ENCODE measurements around the gene DISC1.

The DISC1 gene

GRCh38 chr1:231694465-231695077 is 68.0 kb downstream of the DISC1 start:
- DNase-seq (ENCODE audit: low read depth in 1 of 2, low spot score in 1 of 2) = no peak

DNA sequence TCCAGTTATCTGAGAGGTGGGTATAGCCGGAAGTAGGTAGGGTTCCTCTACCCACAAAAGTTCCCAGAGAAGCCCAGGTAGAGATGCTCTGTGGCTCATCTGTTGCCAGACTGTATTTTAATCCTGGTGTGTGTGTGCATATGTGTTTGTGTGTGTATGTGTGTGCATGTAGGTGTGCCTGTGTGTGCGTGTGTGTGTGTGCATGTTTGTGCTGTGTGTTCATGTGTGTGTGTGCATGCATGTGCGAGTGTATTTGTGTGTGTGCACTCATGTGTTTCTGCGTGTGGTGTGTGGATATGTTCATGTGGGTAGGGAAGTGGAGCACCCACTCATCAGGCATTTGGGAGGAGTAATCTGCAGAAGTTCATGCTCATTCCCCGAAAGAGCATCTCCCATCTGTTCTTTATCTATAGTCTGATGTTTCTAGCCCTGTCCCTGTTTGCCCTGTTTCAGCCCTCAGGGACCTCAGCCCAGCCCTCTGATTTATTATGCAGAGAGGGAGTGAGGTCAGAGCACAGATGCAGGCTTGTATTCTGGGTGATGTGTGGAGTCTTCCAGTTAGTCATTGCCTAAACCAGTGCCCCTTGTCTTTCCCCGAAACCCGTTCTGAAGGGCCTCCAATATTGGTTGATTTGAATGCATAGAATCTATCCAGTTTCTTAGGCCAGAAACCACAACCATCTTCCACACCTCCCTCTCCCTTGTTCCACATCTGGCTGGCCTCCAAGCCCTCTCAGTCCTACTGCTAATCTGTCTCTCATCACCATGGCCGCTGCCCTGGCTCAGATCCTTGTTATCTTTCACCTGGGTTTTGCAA is 69.1 kb downstream of the DISC1 start:
- DNase-seq (ENCODE audit: low read depth in 1 of 2, low spot score in 1 of 2) = no peak

DNA sequence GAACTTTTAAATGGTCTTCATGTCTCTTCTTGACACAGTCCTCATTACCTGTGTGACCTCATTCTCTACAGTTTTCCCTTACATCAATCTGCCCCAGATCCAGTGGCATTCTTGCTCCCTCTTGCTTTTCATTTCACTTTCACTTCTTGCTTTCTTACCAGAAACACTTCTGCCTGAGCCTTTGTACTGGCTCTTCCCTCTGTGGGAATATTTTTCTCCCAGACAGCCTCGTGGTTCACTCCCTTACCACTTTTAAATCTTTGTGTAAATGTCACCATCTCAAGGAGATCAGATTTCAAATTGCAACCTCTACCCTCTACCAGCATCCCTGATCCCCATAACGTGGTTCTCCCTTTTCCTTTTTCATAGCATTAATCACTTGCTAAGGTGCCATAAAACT is 73.2 kb downstream of the DISC1 start:
- DNase-seq (ENCODE audit: low read depth in 1 of 2, low spot score in 1 of 2) = no peak

DNA sequence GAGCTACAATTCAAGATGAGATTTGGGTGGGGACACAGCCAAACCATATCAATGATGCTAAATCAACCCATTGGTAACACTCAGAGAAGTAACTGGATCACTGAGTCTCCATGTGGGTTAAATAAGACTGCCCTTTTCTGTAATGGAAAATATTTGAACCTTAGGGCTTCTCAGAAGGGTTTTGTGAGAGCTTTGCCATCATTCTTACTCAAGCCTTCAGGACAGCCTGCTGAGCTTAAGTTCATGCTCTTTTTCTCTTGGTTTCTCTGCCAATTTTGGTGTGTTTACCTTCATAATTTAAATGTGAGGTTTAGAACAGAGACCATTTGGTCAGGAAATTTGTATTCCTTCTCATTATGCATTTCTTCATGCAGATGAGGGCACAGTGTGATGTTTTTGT is 74.7 kb downstream of the DISC1 start:
- no peak for DNase-seq (ENCODE audit: low read depth in 1 of 2, low spot score in 1 of 2)

DNA sequence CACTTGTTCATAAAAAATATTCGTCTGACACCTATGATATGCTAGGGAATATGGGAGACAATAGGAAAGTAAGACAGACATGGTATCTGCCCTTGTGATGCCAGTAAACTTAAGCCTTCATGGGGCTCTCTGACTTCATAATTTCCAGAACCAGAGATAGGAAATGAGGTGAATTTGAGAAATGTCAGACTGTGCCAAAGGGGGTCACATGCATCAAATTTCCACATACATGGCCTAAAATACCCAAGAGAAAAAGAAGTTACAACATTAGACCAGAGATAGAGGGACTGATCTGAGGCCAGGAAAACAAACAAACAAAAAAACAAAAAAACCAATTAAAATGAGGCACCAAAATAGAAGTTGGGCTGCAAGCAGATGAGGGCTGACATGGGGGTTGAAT is 75.7 kb downstream of the DISC1 start:
- DNase-seq (ENCODE audit: low read depth in 1 of 2, low spot score in 1 of 2) = no peak

GRCh38 chr1:231702804-231703203 is 76.2 kb downstream of the DISC1 start:
- DNase-seq (ENCODE audit: low read depth in 1 of 2, low spot score in 1 of 2) = no peak

GRCh38 chr1:231705806-231706760 is 79.5 kb downstream of the DISC1 start:
- DNase-seq (ENCODE audit: low read depth in 1 of 2, low spot score in 1 of 2) = no peak

DNA sequence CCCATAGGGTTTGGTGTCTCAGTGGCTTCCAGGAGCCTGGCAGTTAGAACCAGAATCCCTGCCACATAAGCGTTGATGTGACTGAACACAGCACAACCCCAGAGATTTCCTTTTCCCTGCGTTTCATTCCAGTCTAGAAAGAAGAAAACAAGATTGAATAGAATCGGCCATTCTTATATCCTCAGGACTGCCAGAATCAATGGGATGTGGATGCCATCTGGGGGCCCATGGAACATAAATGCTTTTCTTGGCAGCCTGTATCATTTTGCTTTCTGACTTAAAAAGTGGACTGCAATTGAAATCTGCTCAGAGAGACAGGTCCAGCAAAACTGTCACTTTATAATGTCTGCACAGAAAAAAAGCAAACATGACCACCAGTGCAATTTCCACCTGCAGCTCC is 80.3 kb downstream of the DISC1 start:
- DNase-seq (ENCODE audit: low read depth in 1 of 2, low spot score in 1 of 2) = no peak

DNA sequence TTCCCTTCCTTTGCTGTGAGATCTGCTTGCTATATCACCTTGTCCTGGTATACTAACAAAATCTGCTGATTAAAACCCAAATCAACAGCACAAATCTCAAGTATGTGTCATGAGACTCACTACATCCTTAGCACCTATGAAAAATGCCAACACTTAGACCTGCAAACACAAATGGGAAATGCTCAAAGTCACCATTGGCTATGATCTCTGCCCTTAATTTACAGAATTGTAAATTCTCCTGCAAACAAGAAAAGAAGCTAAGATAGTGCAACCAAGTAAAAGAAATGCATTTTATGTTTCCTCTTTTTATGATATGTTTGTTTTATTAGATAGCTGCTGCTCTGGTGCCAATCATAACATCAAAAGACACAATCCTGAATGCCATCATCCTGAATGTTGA is 80.8 kb downstream of the DISC1 start:
- no peak for DNase-seq (ENCODE audit: low read depth in 1 of 2, low spot score in 1 of 2)

- DNase-seq (ENCODE audit: low read depth in 1 of 2, low spot score in 1 of 2) = no peak
Observed at GRCh38 chr1:231708394-231708793, 81.8 kb downstream of the DISC1 start.

GRCh38 chr1:231714440-231714839 is 87.8 kb downstream of the DISC1 start:
- DNase-seq (ENCODE audit: low read depth in 1 of 2, low spot score in 1 of 2) = no peak

- no peak for DNase-seq (ENCODE audit: low read depth in 1 of 2, low spot score in 1 of 2)
Observed at GRCh38 chr1:231715816-231716722, 89.5 kb downstream of the DISC1 start.

DNA sequence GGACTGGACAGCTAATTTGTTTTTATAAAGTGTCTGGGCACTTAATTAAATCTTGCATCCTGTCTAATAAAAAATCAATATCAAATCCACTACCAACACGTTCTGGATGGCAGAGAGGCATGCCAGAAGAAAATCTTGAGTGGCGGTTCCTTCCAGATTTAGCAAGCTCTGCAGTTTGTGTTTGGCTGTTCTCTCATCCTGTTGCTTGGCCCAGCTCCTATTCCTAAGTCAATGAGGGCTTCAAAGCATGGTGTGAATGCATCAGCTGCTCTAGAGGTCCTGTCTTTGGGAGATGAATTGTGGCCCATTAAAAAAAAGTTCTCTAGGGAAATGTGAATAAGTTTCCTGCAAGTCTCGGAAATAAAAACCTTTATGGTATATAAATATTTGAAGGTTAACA is 90.3 kb downstream of the DISC1 start:
- no peak for DNase-seq (ENCODE audit: low read depth in 1 of 2, low spot score in 1 of 2)

DNA sequence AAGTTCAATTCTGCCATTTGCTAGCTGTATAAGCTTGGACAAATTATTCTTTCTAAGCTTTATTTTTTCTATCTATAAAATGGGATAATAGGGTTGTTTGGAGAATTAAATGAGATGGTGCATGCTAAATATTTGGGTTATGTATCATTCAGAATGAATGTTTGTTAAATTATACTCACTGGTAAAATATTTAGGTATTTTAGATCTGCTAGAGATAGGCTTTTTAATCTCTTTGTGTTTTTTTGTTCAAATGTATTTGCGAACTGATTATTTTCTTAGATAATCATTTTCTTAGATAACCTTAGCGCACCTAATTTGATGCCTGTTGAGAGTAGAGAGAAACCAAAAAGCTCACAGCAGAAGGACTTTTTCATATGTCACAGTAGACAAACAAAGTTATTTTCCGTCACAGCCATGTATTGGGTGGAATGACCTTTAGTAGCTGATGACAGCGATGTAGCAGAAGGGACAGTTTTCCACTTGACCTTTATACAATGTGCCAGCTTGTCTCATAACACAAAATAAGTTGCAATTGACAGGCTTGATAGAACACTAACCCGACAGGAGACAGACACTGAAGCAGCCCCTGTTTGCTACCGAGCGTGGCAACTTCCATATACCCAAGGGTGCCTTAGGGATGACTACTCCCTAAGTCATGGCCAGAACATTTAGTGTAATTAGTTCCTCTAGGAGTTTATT is 93.0 kb downstream of the DISC1 start:
- DNase-seq (ENCODE audit: low read depth in 1 of 2, low spot score in 1 of 2) = no peak

DNA sequence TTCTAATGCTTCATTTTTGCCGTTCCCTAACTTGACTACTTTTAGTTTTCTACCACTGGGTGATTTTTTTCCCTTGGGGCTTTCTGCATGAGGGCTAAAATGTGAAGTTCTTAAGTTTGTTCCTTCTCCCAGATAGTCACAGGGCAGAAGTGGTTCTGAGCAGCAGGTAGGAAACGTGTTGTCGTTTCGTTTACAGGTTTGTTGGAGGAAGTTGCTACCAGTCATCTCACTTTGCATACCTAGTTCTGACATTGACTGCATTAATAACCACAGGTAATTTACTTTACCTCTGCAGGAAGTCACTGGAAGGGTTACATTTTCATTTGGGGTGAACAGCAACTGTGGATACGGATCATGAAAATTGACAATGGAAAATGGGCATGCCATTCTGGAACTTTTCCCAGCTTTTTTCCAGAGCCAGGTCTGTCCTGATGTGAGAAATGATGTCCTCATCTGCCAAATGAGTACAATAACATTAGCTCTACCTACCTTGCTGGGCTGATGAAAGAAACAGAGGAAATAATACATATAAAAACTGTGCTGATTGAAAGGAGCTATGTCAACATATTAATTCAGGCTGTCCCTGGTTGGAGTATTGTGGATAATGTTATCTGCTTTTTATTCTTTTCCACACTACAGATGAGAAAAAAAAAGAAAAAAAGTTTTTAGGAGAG is 94.2 kb downstream of the DISC1 start:
- no peak for DNase-seq (ENCODE audit: low read depth in 1 of 2, low spot score in 1 of 2)

DNA sequence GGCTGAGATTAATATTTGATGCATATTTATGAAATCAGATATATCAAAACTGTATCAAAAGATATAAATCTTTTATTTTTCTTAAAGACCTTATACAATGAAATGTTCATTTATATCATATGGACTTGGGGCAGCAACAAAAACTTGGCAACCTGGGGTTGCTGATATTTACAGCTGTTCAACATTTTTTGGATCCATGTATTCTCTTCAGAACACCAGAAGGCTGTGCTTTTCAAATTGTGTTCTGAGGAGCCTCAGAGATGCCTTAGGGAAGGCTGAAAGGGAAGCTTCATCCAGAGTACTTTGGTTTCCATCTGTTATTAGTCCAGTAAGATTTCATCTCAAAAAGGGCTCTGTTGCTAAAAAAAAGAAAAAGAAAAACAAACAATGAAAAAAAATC is 94.8 kb downstream of the DISC1 start:
- DNase-seq (ENCODE audit: low read depth in 1 of 2, low spot score in 1 of 2) = no peak

GRCh38 chr1:231722356-231722755 is 95.8 kb downstream of the DISC1 start:
- no peak for DNase-seq (ENCODE audit: low read depth in 1 of 2, low spot score in 1 of 2)

DNA sequence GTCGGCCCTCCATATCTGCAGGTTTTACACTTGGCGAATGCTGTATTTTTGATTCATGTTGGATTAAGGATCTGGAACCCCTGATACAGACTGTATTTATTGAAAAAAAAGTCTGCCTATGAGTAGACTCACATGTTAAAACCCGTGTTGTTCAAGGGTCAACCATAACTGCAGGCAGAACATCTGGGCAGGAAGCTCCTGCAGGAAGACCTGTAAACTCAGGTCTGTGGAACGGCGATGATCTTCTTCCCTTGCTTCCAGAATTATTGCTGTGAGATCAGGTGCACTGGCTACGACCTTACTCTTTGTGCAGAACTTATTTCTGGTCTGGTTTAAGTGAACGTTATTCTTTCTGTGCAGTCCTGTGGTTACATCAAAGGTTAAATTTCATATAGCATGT is 96.6 kb downstream of the DISC1 start:
- DNase-seq (ENCODE audit: low read depth in 1 of 2, low spot score in 1 of 2) = no peak

- DNase-seq (ENCODE audit: low read depth in 1 of 2, low spot score in 1 of 2) = no peak
Observed at GRCh38 chr1:231724041-231724440, 97.5 kb downstream of the DISC1 start.

Measured in activated CD4-positive, alpha-beta T cell treated with anti-CD3 and anti-CD28 coated beads, Interleukin-2, amount 50 U/mL, for 24 hours (primary cell).